ENCODE measurements around the gene RBM18. TPM values are rescaled to one million over a fixed set of nuclear protein-coding genes. Genes with fewer than 3 reads are reported as not detected.

Gene RBM18
- total RNA-seq, 4 donors from 2014 or later, result 0.80 to 9.7 (median 4.6) TPM

GRCh38 chr9:122218071-122218934, 46.3 kb downstream of the RBM18 start:
- no peak overlapping the region for H3K27ac ChIP-seq
- no peak overlapping the region for H3K4me3 ChIP-seq
- 46 to 50% methylated on average over 7 to 11 of the region's 11 CpGs for WGBS, 2 donors (ENCODE audit: low coverage in 1 of 2)
- no peak for TF ChIP-seq CTCF (IDR thresholded peaks at IDR 0.05)
- TF ChIP-seq POLR2A (IDR thresholded peaks at IDR 0.05), result no peak
- no peak for TF ChIP-seq POLR2AphosphoS5 (IDR thresholded peaks at IDR 0.05)
- no peak for TF ChIP-seq EP300 (IDR thresholded peaks at IDR 0.05; ENCODE audit: low read depth)
- in situ Hi-C loops (cut with MboI; ENCODE audit: low pct_ligation_motif_present in 1 of 4, low pct_unique_long_range_greater_than_20kb in 1 of 4, low sequenced_read_pairs in 3 of 4), result no loop called here
- no peak for DNase-seq
- intact Hi-C loops (cut with DNase I; ENCODE audit: low total_unique reads), result no loop called here
- H3K9me3 ChIP-seq, result no peaks in the 10 kb centered on the region
- peaks cover 18 to 31% (median 23%) of the 10 kb centered on the region in 4 donors for H3K4me1 ChIP-seq
- H3K27me3 ChIP-seq, result peaks cover 100% of the 10 kb centered on the region
- H3K36me3 ChIP-seq, result no peaks in the 10 kb centered on the region

GRCh38 chr9:122217640-122218039, 47.0 kb downstream of the RBM18 start:
- no peak for DNase-seq
- no peak overlapping the region for H3K4me3 ChIP-seq
- WGBS, 2 donors (ENCODE audit: low coverage in 1 of 2), result 34 to 38% methylated on average over 3 to 4 of the region's 4 CpGs
- H3K36me3 ChIP-seq, result no peaks in the 10 kb centered on the region
- peaks cover 100% of the 10 kb centered on the region for H3K27me3 ChIP-seq
- TF ChIP-seq POLR2A (IDR thresholded peaks at IDR 0.05) (no peak), POLR2AphosphoS5 (IDR thresholded peaks at IDR 0.05) (no peak), CTCF (IDR thresholded peaks at IDR 0.05) (no peak)
- in situ Hi-C loops (cut with MboI; ENCODE audit: low pct_ligation_motif_present in 1 of 4, low pct_unique_long_range_greater_than_20kb in 1 of 4, low sequenced_read_pairs in 3 of 4), result no loop called here
- intact Hi-C loops (cut with DNase I; ENCODE audit: low total_unique reads), result no loop called here
- H3K9me3 ChIP-seq, result no peaks in the 10 kb centered on the region
- no peak overlapping the region for H3K27ac ChIP-seq
- peaks cover 19 to 33% (median 24%) of the 10 kb centered on the region in 4 donors for H3K4me1 ChIP-seq

- no peaks in the 10 kb centered on the region for H3K36me3 ChIP-seq
- DNase-seq, result no peak
- H3K9me3 ChIP-seq, result no peaks in the 10 kb centered on the region
- WGBS, 2 donors (ENCODE audit: low coverage in 1 of 2), result 43 to 73% methylated on average over 5 to 34 of the region's 35 CpGs
- H3K4me3 ChIP-seq, result no peak overlapping the region
- intact Hi-C loops (cut with DNase I; ENCODE audit: low total_unique reads) (no loop called here), in situ Hi-C loops (cut with MboI; ENCODE audit: low pct_ligation_motif_present in 1 of 4, low pct_unique_long_range_greater_than_20kb in 1 of 4, low sequenced_read_pairs in 3 of 4) (no loop called here)
- H3K27ac ChIP-seq, result no peak overlapping the region
- H3K27me3 ChIP-seq, result peaks cover 100% of the 10 kb centered on the region
- TF ChIP-seq POLR2AphosphoS5 (IDR thresholded peaks at IDR 0.05) (no peak), POLR2A (IDR thresholded peaks at IDR 0.05) (no peak), CTCF (IDR thresholded peaks at IDR 0.05) (no peak), EP300 (IDR thresholded peaks at IDR 0.05; ENCODE audit: low read depth) (no peak)
- H3K4me1 ChIP-seq, result peaks cover 19 to 33% (median 24%) of the 10 kb centered on the region in 4 donors
Observed at GRCh38 chr9:122216798-122217418, 47.7 kb downstream of the RBM18 start.

- intact Hi-C loops (cut with DNase I; ENCODE audit: low total_unique reads) (no loop called here), in situ Hi-C loops (cut with MboI; ENCODE audit: low pct_ligation_motif_present in 1 of 4, low pct_unique_long_range_greater_than_20kb in 1 of 4, low sequenced_read_pairs in 3 of 4) (no loop called here)
- Histone ChIP-seq H3K27me3 (peaks cover 100% of the 10 kb centered on the region), H3K27ac (no peak overlapping the region), H3K36me3 (no peaks in the 10 kb centered on the region), H3K4me1 (peaks cover 19 to 33% (median 24%) of the 10 kb centered on the region in 4 donors), H3K9me3 (no peaks in the 10 kb centered on the region), H3K4me3 (no peak overlapping the region)
- no peak for TF ChIP-seq POLR2AphosphoS5 (IDR thresholded peaks at IDR 0.05)
- TF ChIP-seq CTCF (IDR thresholded peaks at IDR 0.05), result no peak
- no peak for TF ChIP-seq POLR2A (IDR thresholded peaks at IDR 0.05)
- TF ChIP-seq EP300 (IDR thresholded peaks at IDR 0.05; ENCODE audit: low read depth), result no peak
- DNase-seq, result no peak
- 71 to 100% methylated on average over 1 to 4 of the region's 4 CpGs for WGBS, 2 donors (ENCODE audit: low coverage in 1 of 2)
Observed at GRCh38 chr9:122216138-122216797, 48.4 kb downstream of the RBM18 start.
